KMS-11 (cell line): ENCODE results near the gene RNF148.
A peak's percentile ranks its signal among the peaks of the same experiment; 100 is the strongest.

Experiments
- H2AFZ ChIP-seq: fragments of 200-600 bp; sonication (generic); 2 replicates; pipeline ENCODE4 v1.6.1; 2016; ENCODE audit warnings: antibody characterized with exemption, mixed run types, low read depth
- H3K27ac ChIP-seq: fragments of 200-600 bp; sonication (generic); 2 replicates; pipeline ENCODE4 v1.6.1; 2016; ENCODE audit warnings: mild to moderate bottlenecking, mixed run types
- H3K27me3 ChIP-seq: fragments of 200-600 bp; sonication (generic); 2 replicates; pipeline ENCODE4 v1.6.1; 2017; ENCODE audit warnings: mild to moderate bottlenecking, low read depth, mixed run types, moderate library complexity; ENCODE audit not compliant: insufficient read depth
- H3K36me3 ChIP-seq: fragments of 200-600 bp; sonication (generic); 2 replicates; pipeline ENCODE4 v1.6.1; 2017; ENCODE audit warnings: mild to moderate bottlenecking, mixed run types; ENCODE audit not compliant: insufficient read depth
- H3K4me1 ChIP-seq: fragments of 200-600 bp; sonication (generic); 2 replicates; pipeline ENCODE4 v1.6.1; 2016; ENCODE audit warnings: mild to moderate bottlenecking, low read depth, mixed run types; ENCODE audit not compliant: poor library complexity, severe bottlenecking
- H3K4me2 ChIP-seq: fragments of 200-600 bp; sonication (generic); 2 replicates; pipeline ENCODE4 v1.7.0; 2016; ENCODE audit warnings: mild to moderate bottlenecking, mixed run types
- H3K4me3 ChIP-seq: fragments of 200-600 bp; sonication (generic); IDR thresholded peaks from 2 replicates; pipeline ENCODE4 v1.6.1; 2017; ENCODE audit warnings: low read depth, low read length, mixed read lengths; ENCODE audit not compliant: insufficient read depth
- H3K79me2 ChIP-seq: fragments of 200-600 bp; sonication (generic); 2 replicates; pipeline ENCODE4 v1.6.1; 2016; ENCODE audit warnings: low read depth, mixed run types; ENCODE audit not compliant: insufficient read depth
- H3K9ac ChIP-seq: fragments of 200-600 bp; sonication (generic); 2 replicates; pipeline ENCODE4 v1.6.1; 2016; ENCODE audit warnings: mild to moderate bottlenecking, mixed run types
- H4K20me1 ChIP-seq: fragments of 200-600 bp; sonication (generic); 2 replicates; pipeline ENCODE4 v1.6.1; 2016; ENCODE audit warnings: mild to moderate bottlenecking, mixed run types; ENCODE audit not compliant: insufficient read depth
- TF ChIP-seq, protein P1 (sequence below): fragments of 200-600 bp; sonication (generic); conservative IDR thresholded peaks from 2 replicates; pipeline ENCODE4 v1.6.1; 2017; ENCODE audit warnings: low read depth, mild to moderate bottlenecking, antibody characterized with exemption, low read length, moderate library complexity, mixed read lengths

RNF148 gene

DNA sequence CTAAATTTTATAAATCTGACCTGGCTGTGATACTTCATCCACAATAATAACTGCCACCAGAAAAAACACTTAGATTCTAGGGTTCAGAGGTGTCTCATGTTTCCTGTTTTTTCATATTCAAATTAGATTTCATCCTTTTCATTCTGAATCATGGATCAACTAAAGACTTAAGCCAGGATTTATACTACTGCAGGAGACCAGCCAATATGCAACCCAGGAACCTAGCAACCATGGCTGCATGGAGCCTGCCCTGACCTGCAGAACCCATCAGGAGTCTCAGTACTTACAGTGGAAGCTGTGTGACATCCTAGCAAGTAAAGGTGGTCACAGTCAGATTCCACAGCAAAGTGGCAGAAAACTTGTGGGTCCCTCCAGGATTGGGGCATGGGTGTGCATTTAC is 40.5 kb upstream of the RNF148 start:
- Histone ChIP-seq H3K9ac (no peak overlapping the region), H3K27ac (no peak overlapping the region), H3K4me3 (no peak overlapping the region), H3K36me3 (no peaks in the 10 kb centered on the region), H2AFZ (no peak overlapping the region), H4K20me1 (no peaks in the 10 kb centered on the region), H3K79me2 (no peaks in the 10 kb centered on the region), H3K27me3 (no peaks in the 10 kb centered on the region), H3K4me1 (no peaks in the 10 kb centered on the region), H3K4me2 (no peak overlapping the region)
- TF ChIP-seq, protein P1, sequence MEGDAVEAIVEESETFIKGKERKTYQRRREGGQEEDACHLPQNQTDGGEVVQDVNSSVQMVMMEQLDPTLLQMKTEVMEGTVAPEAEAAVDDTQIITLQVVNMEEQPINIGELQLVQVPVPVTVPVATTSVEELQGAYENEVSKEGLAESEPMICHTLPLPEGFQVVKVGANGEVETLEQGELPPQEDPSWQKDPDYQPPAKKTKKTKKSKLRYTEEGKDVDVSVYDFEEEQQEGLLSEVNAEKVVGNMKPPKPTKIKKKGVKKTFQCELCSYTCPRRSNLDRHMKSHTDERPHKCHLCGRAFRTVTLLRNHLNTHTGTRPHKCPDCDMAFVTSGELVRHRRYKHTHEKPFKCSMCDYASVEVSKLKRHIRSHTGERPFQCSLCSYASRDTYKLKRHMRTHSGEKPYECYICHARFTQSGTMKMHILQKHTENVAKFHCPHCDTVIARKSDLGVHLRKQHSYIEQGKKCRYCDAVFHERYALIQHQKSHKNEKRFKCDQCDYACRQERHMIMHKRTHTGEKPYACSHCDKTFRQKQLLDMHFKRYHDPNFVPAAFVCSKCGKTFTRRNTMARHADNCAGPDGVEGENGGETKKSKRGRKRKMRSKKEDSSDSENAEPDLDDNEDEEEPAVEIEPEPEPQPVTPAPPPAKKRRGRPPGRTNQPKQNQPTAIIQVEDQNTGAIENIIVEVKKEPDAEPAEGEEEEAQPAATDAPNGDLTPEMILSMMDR = no peak

DNA sequence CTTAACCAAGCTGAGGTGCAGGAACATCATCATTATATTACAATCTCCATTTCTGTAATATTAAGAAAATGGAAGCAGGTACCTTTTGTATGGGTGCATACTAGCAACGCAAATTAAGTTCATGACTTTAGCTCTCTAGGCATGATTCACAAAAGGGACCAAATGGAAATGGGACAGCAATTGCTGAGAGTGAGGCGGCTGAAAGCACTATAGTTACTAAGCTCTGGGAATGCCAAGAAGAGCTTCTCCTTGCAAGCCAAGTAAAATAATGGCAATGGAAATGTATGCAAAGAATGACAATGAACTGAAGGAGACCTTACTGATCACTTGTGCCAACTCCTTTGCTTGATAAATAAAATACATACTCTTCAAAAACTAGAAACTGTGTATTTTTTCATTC is 36.2 kb upstream of the RNF148 start:
- H3K27ac ChIP-seq = no peak overlapping the region

DNA sequence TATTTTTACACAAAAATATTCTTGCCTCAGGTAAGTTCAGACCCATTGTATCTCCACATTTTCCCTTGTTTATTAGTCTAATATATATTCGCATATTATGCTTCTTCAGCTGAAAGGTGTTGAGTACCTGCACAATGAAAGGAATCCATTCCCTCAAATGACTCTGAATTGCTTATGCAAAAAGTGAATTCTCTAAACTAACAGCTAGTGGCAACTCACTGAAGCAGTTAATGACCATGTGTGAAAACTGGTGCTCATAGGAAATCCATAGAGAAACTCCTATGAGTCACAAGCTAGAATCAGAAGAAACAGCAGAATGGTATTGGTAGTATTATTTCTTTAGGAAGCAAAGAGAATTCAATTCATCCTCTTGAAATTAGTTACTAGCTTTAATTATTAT is 33.5 kb upstream of the RNF148 start:
- Histone ChIP-seq H4K20me1 (no peaks in the 10 kb centered on the region), H3K9ac (no peak overlapping the region), H3K4me1 (no peaks in the 10 kb centered on the region), H3K4me2 (no peak overlapping the region), H3K79me2 (no peaks in the 10 kb centered on the region), H3K27me3 (no peaks in the 10 kb centered on the region), H3K4me3 (no peak overlapping the region), H3K27ac (no peak overlapping the region), H3K36me3 (no peaks in the 10 kb centered on the region), H2AFZ (no peak overlapping the region)
- TF ChIP-seq, protein P1 = no peak

More for the DNA sequence above, 36.2 kb upstream of the RNF148 start:
- Histone ChIP-seq H3K4me2 (no peak overlapping the region), H4K20me1 (no peaks in the 10 kb centered on the region), H3K4me3 (no peak overlapping the region), H3K79me2 (no peaks in the 10 kb centered on the region), H3K36me3 (no peaks in the 10 kb centered on the region), H2AFZ (no peak overlapping the region), H3K27me3 (no peaks in the 10 kb centered on the region), H3K9ac (no peak overlapping the region), H3K4me1 (no peaks in the 10 kb centered on the region)
- TF ChIP-seq, protein P1 = no peak

DNA sequence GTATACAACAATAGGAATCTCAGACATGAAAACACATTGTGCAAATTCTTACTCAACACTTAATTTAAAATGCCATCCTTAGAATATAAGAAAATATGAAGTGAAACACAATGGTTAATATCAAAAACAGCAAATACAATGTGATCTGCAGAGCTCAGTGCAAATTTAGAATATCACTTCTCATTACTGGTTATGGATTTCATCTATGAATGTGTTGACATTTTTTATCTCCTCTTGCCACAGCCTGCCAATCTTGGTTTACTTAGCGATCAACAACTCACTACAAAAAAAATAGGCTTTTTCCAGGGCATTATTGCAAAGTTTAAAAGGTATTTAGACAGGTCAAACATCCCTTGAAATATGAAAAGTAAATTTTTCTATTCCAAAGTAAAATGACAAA is 25.0 kb upstream of the RNF148 start:
- H3K4me3 ChIP-seq = no peak overlapping the region
- H4K20me1 ChIP-seq = no peaks in the 10 kb centered on the region
- H3K79me2 ChIP-seq = no peaks in the 10 kb centered on the region
- TF ChIP-seq, protein P1 = no peak
- H3K36me3 ChIP-seq = no peaks in the 10 kb centered on the region
- peak overlapping the region; percentile 49; the same call in 1 of the 2 replicates for H3K27ac ChIP-seq
- no peaks in the 10 kb centered on the region for H3K27me3 ChIP-seq
- peak overlapping the region; percentile 40 for H3K4me2 ChIP-seq
- no peak overlapping the region; the same call in 1 of the 2 replicates for H2AFZ ChIP-seq
- H3K9ac ChIP-seq = no peak overlapping the region
- peaks cover 39% of the 10 kb centered on the region for H3K4me1 ChIP-seq

DNA sequence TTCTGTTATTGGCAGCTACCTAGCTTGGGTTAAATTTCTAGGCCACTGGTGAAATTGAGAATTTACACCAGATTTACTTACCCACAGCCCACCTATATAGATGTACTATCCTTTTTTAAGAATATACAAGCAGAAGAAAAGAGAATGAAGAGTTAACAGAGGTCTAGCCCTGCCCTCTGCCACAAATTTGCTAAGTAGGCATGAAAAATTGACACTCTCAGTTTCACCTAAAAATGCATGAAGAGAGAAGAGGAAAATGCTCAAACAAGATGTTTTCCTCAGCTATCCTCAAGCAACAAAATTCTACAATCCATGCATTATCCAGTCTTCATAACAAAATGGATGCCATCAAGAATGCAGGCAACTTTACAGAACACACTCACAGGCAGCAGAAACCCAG is 24.6 kb upstream of the RNF148 start:
- Histone ChIP-seq H3K4me2 (peak overlapping the region; percentile 40), H3K27ac (peak overlapping the region; percentile 49), H3K79me2 (no peaks in the 10 kb centered on the region), H3K36me3 (no peaks in the 10 kb centered on the region), H3K4me1 (peaks cover 39% of the 10 kb centered on the region), H4K20me1 (no peaks in the 10 kb centered on the region), H3K9ac (no peak overlapping the region), H3K4me3 (no peak overlapping the region), H3K27me3 (no peaks in the 10 kb centered on the region), H2AFZ (no peak overlapping the region; the same call in 1 of the 2 replicates)
- TF ChIP-seq, protein P1 = no peak
